GM13977 (cell line): ENCODE data around the gene LBHD2.

Experiments used
- DNase-seq: peaks from one replicate; pipeline ENCODE4 v3.0.0; 2012; ENCODE audit warnings: low spot score
- in situ Hi-C: fragments of 300-500 bp; cut with MboI; formaldehyde crosslinking; loops from one replicate; pipeline ENCODE4 v1.12.0; 2022; ENCODE audit warnings: low sequenced_read_pairs, low pct_unique_long_range_greater_than_20kb, mixed read lengths, inconsistent platforms; ENCODE audit not compliant: unreplicated experiment
- TF ChIP-seq, protein P1 (sequence below): IDR thresholded peaks from 2 replicates; pipeline ENCODE4 v1.5.1; 2012; ENCODE audit warnings: mild to moderate bottlenecking, control low read depth; ENCODE audit not compliant: insufficient read depth; ENCODE audit errors: extremely low read depth, missing control alignments

LBHD2 gene

DNA sequence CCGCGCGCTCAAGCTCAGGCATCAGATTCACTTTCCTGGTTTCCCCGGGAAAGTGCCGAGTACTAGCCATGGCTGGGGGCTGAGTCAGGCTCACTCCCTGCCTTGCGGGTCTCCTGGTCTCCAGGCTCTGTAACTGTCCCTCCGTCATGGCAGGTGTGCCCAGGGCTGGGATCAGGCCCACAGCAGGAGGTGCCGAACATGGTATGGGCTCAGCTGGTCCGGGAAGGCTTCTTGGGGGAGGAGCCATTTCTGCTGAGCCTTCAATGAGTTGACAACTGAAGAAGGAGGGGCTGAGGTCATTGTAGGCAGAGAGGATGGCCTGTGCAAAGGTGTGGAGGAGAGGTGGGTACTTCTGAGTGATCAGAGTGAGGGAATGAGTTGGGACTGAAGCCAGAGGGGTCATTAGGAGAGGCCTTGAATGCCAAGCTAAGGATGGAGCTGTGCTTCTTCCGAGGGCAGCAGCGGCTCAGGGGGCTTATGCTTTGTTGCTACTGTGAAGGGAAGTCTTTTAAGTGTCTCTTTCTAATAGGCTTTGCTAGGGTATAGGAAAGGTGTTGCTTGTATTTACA lies 11.3 kb downstream of the LBHD2 start:
- in situ Hi-C loops, result loop anchor here (25.0 kb wide), 1 partner anchor 192 kb away; no protein-coding TSS in a partner anchor
- DNase-seq, result no peak
- TF ChIP-seq, protein P1, sequence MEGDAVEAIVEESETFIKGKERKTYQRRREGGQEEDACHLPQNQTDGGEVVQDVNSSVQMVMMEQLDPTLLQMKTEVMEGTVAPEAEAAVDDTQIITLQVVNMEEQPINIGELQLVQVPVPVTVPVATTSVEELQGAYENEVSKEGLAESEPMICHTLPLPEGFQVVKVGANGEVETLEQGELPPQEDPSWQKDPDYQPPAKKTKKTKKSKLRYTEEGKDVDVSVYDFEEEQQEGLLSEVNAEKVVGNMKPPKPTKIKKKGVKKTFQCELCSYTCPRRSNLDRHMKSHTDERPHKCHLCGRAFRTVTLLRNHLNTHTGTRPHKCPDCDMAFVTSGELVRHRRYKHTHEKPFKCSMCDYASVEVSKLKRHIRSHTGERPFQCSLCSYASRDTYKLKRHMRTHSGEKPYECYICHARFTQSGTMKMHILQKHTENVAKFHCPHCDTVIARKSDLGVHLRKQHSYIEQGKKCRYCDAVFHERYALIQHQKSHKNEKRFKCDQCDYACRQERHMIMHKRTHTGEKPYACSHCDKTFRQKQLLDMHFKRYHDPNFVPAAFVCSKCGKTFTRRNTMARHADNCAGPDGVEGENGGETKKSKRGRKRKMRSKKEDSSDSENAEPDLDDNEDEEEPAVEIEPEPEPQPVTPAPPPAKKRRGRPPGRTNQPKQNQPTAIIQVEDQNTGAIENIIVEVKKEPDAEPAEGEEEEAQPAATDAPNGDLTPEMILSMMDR, result no peak

DNA sequence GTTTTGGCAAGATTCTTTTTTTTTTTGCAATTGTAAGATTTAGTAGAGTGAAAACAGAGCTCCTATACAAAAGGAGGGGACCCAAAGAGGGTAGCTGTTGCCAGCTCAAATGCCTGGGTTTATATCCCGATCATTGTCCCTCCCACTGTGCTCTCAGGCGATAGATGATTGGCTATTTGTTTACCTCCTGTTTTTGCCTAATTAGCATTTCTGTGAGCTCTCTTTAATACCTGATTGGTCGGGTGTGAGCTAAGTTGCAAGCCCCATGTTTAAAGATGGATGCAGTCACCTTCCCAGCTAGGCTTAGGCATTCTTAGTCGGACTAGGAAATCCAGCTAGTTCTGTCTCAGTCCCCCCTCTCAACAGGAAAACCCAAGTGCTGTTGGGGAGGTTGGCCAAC lies 12.4 kb downstream of the LBHD2 start:
- DNase-seq, result no peak
- TF ChIP-seq, protein P1, result no peak
- in situ Hi-C loops, result loop anchor here (25.0 kb wide), 1 partner anchor 191 kb away; no protein-coding TSS in a partner anchor

DNA sequence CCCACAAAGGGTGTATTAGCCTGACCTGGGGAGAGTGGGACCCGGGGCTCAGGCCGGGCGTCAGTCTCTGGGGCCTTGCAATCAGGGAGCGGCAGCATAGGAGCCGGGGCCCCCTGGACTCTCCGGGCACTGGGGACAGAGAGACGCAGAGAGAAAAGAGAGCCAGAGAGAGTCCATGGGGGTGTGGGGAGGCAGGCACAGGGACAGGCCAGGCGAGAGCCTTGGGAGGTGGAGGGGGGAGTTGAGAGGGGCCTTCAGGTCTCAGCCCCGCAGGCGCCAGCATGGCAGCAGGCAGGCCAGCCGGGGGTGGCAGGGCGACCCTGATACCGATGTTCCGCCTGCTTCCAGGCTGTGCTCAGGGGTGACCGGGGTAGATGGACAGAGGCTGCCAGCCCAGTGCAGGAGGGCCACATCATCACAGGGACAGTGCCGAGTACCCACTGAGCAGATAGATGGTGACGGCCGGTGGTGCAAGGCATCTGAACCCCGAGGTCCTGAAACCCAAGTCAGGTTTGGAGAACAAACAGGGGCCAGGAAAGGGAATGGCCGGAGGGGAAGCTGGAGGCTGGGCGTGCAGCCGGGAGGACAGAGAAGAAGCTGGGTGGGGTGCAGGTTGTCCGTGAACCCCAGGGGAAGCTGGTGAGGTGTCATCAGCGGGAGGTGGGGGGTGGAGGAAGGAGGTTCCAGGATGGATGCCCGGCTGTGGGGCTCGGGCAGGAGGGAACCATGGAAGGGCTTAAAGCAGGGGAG lies 13.4 kb downstream of the LBHD2 start:
- DNase-seq, result no peak
- in situ Hi-C loops, result loop anchor here (25.0 kb wide), 1 partner anchor 190 kb away; no protein-coding TSS in a partner anchor
- TF ChIP-seq, protein P1, result no peak

DNA sequence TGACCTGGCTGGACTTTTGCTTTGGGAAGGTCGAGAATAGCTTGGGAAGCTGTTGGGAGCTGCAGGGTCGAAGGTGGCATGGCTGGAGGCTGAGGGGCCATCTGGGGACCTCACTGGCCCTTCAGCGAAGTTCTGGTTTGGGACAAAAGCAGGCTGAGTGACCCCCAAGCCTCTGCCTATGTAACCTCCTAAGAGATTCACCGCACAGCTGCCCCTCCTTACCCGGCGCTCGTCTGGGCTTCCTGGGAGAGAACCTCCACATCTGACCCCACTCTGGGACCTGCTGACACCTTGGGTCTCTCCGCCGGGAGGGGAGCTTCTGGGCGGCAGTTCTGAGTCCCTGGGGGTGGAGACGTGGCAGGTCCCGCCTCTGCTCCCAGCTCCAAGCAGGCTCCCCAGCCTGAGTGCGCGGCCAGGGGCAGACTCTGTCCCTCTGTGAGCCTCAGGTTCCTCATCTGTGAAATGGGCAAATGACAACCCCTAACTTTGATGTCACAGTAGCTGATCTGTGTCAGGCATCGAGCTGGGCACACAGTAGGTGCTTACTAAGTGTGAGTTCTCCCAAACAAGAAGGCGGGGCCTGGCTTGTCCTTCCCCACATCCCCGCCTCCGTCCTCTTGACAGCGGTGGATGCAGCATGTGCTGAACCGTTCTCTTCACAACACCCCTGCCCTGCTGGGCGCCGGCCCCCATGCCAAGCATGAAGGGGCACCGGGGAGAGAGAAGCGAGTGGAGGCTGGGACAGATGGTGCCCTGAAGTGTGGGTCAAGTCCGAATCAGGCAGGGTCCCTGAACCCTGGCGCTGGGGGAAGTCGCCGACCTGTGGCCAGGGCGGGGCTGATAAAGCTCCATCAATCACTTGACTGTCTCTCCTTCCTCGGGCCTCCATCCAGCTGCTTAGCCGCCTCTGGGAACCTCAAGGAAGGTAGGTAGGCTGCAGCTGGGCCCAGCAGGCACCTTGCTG lies 14.3 kb downstream of the LBHD2 start:
- in situ Hi-C loops, result loop anchor here (25.0 kb wide), 1 partner anchor 189 kb away; no protein-coding TSS in a partner anchor
- DNase-seq, result no peak
- TF ChIP-seq, protein P1, result no peak

DNA sequence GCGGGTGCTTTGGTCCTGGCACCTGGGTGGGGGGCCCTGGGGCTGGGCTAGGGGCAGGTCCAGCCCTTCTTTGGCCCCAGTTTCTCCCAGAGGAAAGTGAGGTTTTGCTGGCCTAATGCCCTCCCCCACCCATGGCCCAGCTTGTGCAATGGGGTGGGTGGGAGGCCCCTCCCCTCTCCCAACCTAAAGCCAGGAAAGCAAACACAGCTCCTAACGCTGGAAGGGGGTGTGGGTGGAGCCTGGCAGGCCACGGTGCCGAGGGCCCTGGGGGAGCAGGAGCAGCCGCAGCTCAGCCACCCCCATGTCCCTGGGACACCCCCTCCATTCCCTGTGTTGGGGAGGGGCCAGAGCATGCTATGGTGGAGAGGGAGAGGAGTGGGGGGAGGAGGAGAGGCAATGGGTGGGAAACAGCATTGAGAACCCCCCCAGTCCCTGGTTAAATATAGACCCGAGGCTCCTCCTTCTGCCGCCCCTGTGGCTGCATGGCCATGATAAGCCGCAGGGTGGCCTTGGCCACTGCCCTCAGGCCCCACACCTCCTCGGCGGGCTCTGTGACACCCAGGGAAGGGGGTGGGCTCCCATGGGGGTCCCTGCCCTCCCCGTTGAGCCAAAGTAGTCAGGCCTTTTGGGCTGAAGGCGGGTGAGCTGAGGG lies 15.2 kb downstream of the LBHD2 start:
- DNase-seq, result no peak
- in situ Hi-C loops, result loop anchor here (25.0 kb wide), 1 partner anchor 188 kb away; no protein-coding TSS in a partner anchor
- TF ChIP-seq, protein P1, result no peak

DNA sequence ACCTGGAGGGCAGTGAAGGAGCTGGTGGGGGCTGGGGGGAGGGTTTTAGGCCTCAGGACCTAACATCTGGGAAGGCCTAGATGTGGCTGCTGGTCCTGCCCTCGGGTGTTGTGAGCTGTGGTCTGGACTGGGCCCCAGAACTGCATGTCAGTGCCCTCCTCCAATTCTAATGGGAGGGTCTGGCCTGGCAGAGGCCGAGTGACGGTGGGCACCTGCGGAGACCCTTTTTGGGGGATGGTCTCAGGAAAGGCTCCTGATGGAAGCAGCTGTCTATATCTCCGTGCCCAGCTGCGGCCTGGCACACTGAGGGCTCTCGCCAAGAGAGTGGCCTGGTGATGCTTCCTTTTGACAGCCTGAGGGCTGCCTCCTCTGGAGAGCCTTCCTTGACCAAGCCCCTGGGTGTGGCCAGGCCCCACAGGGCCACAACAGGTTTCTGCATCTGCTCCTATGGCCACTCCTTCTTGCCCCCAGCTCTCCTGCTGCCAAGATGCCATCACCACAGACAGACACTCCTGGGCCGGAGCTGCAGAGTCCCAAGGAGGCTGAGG lies 15.8 kb downstream of the LBHD2 start:
- no peak for DNase-seq
- TF ChIP-seq, protein P1, result no peak
- in situ Hi-C loops, result loop anchor here (25.0 kb wide), 1 partner anchor 187 kb away; no protein-coding TSS in a partner anchor
